Neuron (in vitro differentiated cells): ENCODE measurements around the gene CABCOCO1.

Experiments
- H2AFZ ChIP-seq: one replicate; pipeline ENCODE4 v1.6.1; 2013; ENCODE audit warnings: low read depth, mild to moderate bottlenecking, inconsistent platforms, low read length, moderate library complexity
- H3K27me3 ChIP-seq: one replicate; pipeline ENCODE4 v1.6.1; 2013; ENCODE audit warnings: low read length; ENCODE audit not compliant: insufficient read depth
- H3K36me3 ChIP-seq: one replicate; pipeline ENCODE4 v1.6.1; 2013; ENCODE audit warnings: low read length; ENCODE audit not compliant: insufficient read depth
- H3K4me1 ChIP-seq: one replicate; pipeline ENCODE4 v1.6.1; 2013; ENCODE audit warnings: low read length; ENCODE audit not compliant: insufficient read depth
- H3K4me3 ChIP-seq: 2 replicates; pipeline ENCODE4 v1.5.1; 2013; ENCODE audit warnings: mild to moderate bottlenecking, low read length, moderate library complexity
- H3K9me3 ChIP-seq: one replicate; pipeline ENCODE4 v1.6.1; 2013; ENCODE audit warnings: low read length

Gene CABCOCO1

GRCh38 chr10:61793760-61794703 lies 131.3 kb downstream of the CABCOCO1 start:
- Histone ChIP-seq H3K27me3 (no peaks in the 10 kb centered on the region), H3K4me3 (no peak overlapping the region), H3K9me3 (no peaks in the 10 kb centered on the region), H2AFZ (no peak overlapping the region), H3K4me1 (no peaks in the 10 kb centered on the region), H3K36me3 (no peaks in the 10 kb centered on the region)

- H2AFZ ChIP-seq, result no peak overlapping the region
- no peaks in the 10 kb centered on the region for H3K36me3 ChIP-seq
- H3K9me3 ChIP-seq, result no peaks in the 10 kb centered on the region
- H3K27me3 ChIP-seq, result no peaks in the 10 kb centered on the region
- H3K4me1 ChIP-seq, result no peaks in the 10 kb centered on the region
- H3K4me3 ChIP-seq, result no peak overlapping the region
Observed at GRCh38 chr10:61795147-61795546, 132.4 kb downstream of the CABCOCO1 start.

- Histone ChIP-seq H3K36me3 (no peaks in the 10 kb centered on the region), H3K9me3 (no peaks in the 10 kb centered on the region), H2AFZ (no peak overlapping the region), H3K4me1 (no peaks in the 10 kb centered on the region), H3K27me3 (no peaks in the 10 kb centered on the region), H3K4me3 (no peak overlapping the region)
Observed at GRCh38 chr10:61795551-61795950, 132.8 kb downstream of the CABCOCO1 start.

DNA sequence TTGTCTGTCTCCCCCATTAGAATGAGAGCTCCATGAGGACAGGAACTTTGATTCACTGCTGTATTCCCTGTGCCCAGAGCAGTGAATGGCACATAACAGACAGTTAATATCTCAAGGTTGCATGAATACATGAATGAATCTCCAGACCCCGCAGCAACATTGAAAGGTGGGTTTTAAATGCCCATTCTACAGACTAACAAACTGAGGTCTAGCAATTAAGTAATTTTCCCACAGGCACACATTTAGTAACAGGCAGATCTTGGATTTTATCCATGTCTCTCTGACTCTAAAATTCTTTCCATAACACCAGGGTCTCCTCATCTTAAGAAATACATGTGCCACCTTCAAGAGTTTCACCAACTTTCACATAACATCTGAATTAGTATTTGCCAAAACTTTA lies 134.1 kb downstream of the CABCOCO1 start:
- no peaks in the 10 kb centered on the region for H3K36me3 ChIP-seq
- H3K4me3 ChIP-seq, result no peak overlapping the region
- no peaks in the 10 kb centered on the region for H3K27me3 ChIP-seq
- no peaks in the 10 kb centered on the region for H3K9me3 ChIP-seq
- no peak overlapping the region for H2AFZ ChIP-seq
- no peaks in the 10 kb centered on the region for H3K4me1 ChIP-seq

DNA sequence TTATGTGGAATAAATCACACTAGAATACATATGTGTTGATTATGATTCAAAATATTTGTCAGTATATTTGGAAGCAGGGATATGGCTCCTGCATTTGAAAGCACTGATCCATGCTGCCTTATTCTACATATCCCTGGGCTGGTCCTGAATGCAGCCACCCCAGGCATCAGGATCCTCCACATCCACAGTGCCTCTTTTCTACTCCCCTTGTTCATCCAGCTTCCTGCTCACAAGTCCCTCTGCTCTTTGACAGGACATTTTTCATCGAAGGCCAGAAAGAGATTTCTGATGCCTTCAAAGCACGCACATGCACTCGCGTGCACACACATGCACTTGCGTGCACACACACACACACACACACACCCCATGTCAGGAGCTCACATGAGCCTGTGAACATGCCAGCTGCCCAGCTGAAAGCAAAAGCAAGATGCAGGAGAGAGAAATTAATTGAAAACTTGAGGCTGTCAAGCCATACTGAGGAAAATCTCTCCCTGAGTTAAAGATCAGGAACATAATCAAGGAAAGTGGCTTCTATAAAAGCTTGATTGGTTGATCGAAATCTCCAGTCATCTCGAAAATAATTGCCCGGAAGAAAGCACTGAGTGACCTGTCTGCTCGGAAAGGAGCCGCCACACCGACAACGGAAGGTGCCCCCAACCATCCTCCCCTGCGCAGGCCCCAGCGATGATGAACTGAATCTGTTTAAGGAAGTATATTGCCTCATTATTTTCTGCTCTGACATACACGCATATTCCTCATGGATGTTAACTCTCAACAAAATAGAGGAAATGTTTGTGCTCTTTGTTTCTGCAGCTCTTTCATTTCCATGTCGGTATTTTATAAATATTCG lies 134.8 kb downstream of the CABCOCO1 start:
- Histone ChIP-seq H3K27me3 (no peaks in the 10 kb centered on the region), H2AFZ (no peak overlapping the region), H3K4me1 (no peaks in the 10 kb centered on the region), H3K4me3 (no peak overlapping the region), H3K9me3 (no peaks in the 10 kb centered on the region), H3K36me3 (no peaks in the 10 kb centered on the region)

DNA sequence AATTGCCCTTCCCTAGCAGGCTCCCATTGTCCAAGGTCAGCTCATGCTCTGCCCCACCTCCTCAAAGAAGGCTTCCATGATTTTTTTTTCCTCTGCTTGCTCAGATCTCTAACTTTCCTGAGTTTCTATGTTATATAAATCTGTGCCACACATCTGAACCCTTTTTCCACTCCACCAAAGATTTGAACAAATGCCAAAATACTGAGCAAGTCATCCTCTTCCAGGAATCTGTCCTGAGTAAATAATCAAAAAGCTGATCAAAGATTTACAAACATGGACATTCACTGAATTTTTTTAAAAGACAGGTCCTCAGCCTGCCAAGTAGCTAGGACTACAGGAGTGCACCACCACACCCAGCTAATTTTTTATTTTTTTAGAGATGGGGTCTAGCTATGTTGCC lies 136.0 kb downstream of the CABCOCO1 start:
- no peak overlapping the region for H2AFZ ChIP-seq
- no peaks in the 10 kb centered on the region for H3K27me3 ChIP-seq
- no peak overlapping the region for H3K4me3 ChIP-seq
- H3K9me3 ChIP-seq, result no peaks in the 10 kb centered on the region
- no peaks in the 10 kb centered on the region for H3K4me1 ChIP-seq
- no peaks in the 10 kb centered on the region for H3K36me3 ChIP-seq

- H3K27me3 ChIP-seq, result no peaks in the 10 kb centered on the region
- H2AFZ ChIP-seq, result no peak overlapping the region
- no peaks in the 10 kb centered on the region for H3K4me1 ChIP-seq
- no peaks in the 10 kb centered on the region for H3K9me3 ChIP-seq
- no peaks in the 10 kb centered on the region for H3K36me3 ChIP-seq
- no peak overlapping the region for H3K4me3 ChIP-seq
Observed at GRCh38 chr10:61801484-61801883, 138.8 kb downstream of the CABCOCO1 start.

GRCh38 chr10:61803269-61803668 lies 140.5 kb downstream of the CABCOCO1 start:
- no peak overlapping the region for H2AFZ ChIP-seq
- H3K9me3 ChIP-seq, result no peaks in the 10 kb centered on the region
- no peak overlapping the region for H3K4me3 ChIP-seq
- no peaks in the 10 kb centered on the region for H3K4me1 ChIP-seq
- no peaks in the 10 kb centered on the region for H3K27me3 ChIP-seq
- H3K36me3 ChIP-seq, result no peaks in the 10 kb centered on the region

DNA sequence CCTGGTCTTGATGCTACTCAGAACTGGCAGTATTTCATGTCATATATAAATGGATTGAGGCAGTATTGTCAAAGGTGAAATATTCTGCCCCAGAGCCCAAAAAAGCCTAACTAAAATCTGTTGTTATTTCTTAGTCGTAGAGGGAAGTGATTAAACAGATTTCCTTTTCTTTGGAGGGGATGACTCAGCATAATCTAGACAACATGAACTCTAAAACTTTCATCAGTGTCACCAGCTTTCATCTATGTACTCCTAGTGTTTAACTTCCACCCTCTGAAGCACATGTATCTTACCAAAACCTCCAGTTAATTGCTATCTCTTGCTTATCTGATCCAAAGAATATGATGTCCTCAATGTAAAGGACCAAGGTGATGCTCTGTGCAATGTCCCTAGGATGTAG lies 141.7 kb downstream of the CABCOCO1 start:
- Histone ChIP-seq H3K9me3 (no peaks in the 10 kb centered on the region), H3K4me3 (no peak overlapping the region), H3K27me3 (no peaks in the 10 kb centered on the region), H3K4me1 (no peaks in the 10 kb centered on the region), H2AFZ (no peak overlapping the region), H3K36me3 (no peaks in the 10 kb centered on the region)

- H3K4me1 ChIP-seq, result no peaks in the 10 kb centered on the region
- no peak overlapping the region for H2AFZ ChIP-seq
- no peaks in the 10 kb centered on the region for H3K36me3 ChIP-seq
- H3K9me3 ChIP-seq, result no peaks in the 10 kb centered on the region
- H3K4me3 ChIP-seq, result no peak overlapping the region
- H3K27me3 ChIP-seq, result no peaks in the 10 kb centered on the region
Observed at GRCh38 chr10:61805091-61805490, 142.4 kb downstream of the CABCOCO1 start.

DNA sequence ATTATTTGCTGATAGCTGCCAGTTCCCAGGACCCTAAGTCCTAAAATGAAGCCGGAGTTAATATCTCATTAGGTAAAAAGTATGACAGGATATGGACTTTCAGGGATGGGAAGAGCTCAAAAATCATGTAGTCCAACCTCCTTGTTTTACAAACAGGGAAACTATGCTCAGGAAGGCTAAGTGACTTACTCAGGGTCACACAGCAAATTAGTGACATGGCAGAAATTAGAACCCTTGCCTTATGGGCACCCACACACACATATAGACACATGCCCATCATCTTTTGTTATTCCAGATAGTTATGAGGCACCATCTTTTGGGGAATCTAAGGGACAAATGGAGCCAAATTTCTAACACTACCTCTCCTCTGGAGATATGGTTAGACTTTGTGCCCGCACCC lies 147.5 kb downstream of the CABCOCO1 start:
- Histone ChIP-seq H3K27me3 (no peaks in the 10 kb centered on the region), H2AFZ (no peak overlapping the region), H3K9me3 (no peaks in the 10 kb centered on the region)

GRCh38 chr10:61812052-61812721 lies 149.5 kb downstream of the CABCOCO1 start:
- Histone ChIP-seq H3K4me3 (no peak overlapping the region), H2AFZ (no peak overlapping the region), H3K4me1 (no peaks in the 10 kb centered on the region), H3K9me3 (no peaks in the 10 kb centered on the region), H3K36me3 (no peaks in the 10 kb centered on the region), H3K27me3 (no peaks in the 10 kb centered on the region)

More for the DNA sequence above, 147.5 kb downstream of the CABCOCO1 start:
- Histone ChIP-seq H3K4me1 (no peaks in the 10 kb centered on the region), H3K36me3 (no peaks in the 10 kb centered on the region), H3K4me3 (no peak overlapping the region)

- H3K36me3 ChIP-seq, result no peaks in the 10 kb centered on the region
- no peaks in the 10 kb centered on the region for H3K27me3 ChIP-seq
- H3K4me3 ChIP-seq, result no peak overlapping the region
- no peaks in the 10 kb centered on the region for H3K9me3 ChIP-seq
- H2AFZ ChIP-seq, result no peak overlapping the region
- H3K4me1 ChIP-seq, result no peaks in the 10 kb centered on the region
Observed at GRCh38 chr10:61812920-61813319, 150.2 kb downstream of the CABCOCO1 start.
